Smooth muscle cell (in vitro differentiated cells): ENCODE data around the gene SSUH2. TPM values are rescaled to one million over a fixed set of nuclear protein-coding genes. Genes with fewer than 3 reads are reported as not detected.

Experiments used
- DNase-seq: peaks from one replicate; lab custom pipeline; 2025; ENCODE audit not compliant: unreplicated experiment; lab: John Stamatoyannopoulos, UW
- H2AFZ ChIP-seq: fragments of 200-600 bp; sonication (generic); 2 replicates; pipeline ENCODE4 v1.6.0; 2016; ENCODE audit warnings: antibody characterized with exemption, low read depth, mild to moderate bottlenecking
- H3F3A ChIP-seq: fragments of 200-600 bp; sonication (generic); 2 replicates; pipeline ENCODE4 v1.6.0; 2017; ENCODE audit warnings: antibody characterized with exemption, low read depth
- H3K27ac ChIP-seq: fragments of 200-600 bp; sonication (generic); 2 replicates; pipeline ENCODE4 v1.5.1; 2016; ENCODE audit warnings: low read depth, mild to moderate bottlenecking
- H3K27me3 ChIP-seq: fragments of 200-600 bp; sonication (generic); 2 replicates; pipeline ENCODE4 v1.6.1; 2016; ENCODE audit warnings: low read depth, mild to moderate bottlenecking
- H3K36me3 ChIP-seq: fragments of 200-600 bp; sonication (generic); 2 replicates; pipeline ENCODE4 v1.5.1; 2016; ENCODE audit warnings: low read depth
- H3K4me1 ChIP-seq: fragments of 200-600 bp; sonication (generic); 2 replicates; pipeline ENCODE4 v1.5.1; 2016; ENCODE audit warnings: low read depth
- H3K4me2 ChIP-seq: fragments of 200-600 bp; sonication (generic); 2 replicates; pipeline ENCODE4 v1.6.0; 2016; ENCODE audit warnings: mild to moderate bottlenecking
- H3K4me3 ChIP-seq: fragments of 200-600 bp; sonication (generic); 2 replicates; pipeline ENCODE4 v1.5.1; 2016; ENCODE audit warnings: mild to moderate bottlenecking
- H3K79me2 ChIP-seq: fragments of 200-600 bp; sonication (generic); 2 replicates; pipeline ENCODE4 v1.6.0; 2016; ENCODE audit warnings: low read depth, mild to moderate bottlenecking
- H3K9ac ChIP-seq: fragments of 200-600 bp; sonication (generic); 2 replicates; pipeline ENCODE4 v1.6.0; 2016; ENCODE audit warnings: low read depth
- H3K9me3 ChIP-seq: fragments of 200-600 bp; sonication (generic); replicated peaks from 2 replicates; pipeline ENCODE4 v1.5.1; 2016; ENCODE audit warnings: low read depth
- H4K20me1 ChIP-seq: fragments of 200-600 bp; sonication (generic); 2 replicates; pipeline ENCODE4 v1.6.0; 2016; ENCODE audit warnings: low read depth
- WGBS: methylation state at CpG from one replicate; pipeline ENCODE4 v1.1.7; 2016; ENCODE audit warnings: low lambda C conversion rate; 5-methylcytosine and 5-hydroxymethylcytosine counted together
- polyA plus RNA-seq: library from polyadenylated mRNA; unstranded; fragments of >200 nt; fragmentation: Nextera tagmentation; extraction: Ambion mirVana; gene quantifications from 2 replicates; pipeline ENCODE4 v1.2.1, GENCODE V29; 2016
- total RNA-seq: library from RNA; depleted of rRNA; stranded (reverse); fragments of >200 nt; gene quantifications from 2 replicates; pipeline ENCODE4 v1.2.3, GENCODE V29; 2014
- TF ChIP-seq, protein P1 (sequence below): fragments of 200-600 bp; sonication (generic); IDR thresholded peaks from 2 replicates; pipeline ENCODE4 v1.5.1; 2017; ENCODE audit warnings: borderline replicate concordance, mild to moderate bottlenecking, antibody characterized with exemption; ENCODE audit not compliant: insufficient read depth, poor library complexity, severe bottlenecking

Gene SSUH2
- total and polyA plus RNA-seq, 2 experiments from 2014 or later, result 0.09 TPM; not detected in 1

DNA sequence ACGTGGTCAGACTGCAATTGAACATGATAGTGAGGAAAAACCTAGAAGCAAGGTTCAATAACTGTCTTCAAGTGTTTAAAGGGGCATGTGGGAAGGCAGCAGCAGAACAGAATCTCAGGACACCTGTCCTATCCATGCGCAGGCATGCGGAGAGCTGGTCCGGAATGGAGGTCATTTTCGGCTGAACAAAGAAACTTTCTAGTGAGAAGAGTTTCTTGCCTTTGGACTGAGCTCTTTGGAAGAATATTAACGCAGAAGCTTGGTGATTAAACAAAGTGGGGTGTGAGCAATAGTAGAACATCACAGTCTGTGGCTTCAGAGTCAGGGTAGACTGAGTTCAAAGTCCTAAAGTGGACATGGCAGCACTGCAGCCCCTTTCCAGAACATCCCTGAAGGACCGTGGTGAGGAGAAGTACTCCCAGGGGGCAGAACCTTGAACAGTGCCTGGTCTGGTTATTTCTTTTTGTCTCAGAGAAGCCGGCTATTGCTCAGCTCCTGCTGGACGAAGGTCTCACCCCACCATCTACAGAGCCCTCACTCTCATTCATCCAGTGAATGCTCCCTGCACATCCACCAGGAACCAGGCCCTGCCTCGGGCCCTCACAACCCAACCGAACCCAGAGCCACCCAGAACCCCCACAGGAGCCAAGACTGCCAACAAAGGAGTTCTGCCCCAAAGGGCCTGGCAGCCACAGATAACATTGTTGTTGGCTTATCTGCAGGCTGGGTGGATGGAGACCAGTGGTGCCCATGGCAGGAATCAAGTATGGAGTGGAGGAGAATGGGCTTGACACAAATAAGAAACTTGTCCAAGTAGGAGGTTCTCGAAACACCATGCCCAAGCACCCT, 2.8 kb upstream of the SSUH2 start:
- DNase-seq, result no peak
- Histone ChIP-seq H3K9ac (no peak overlapping the region), H3F3A (no peaks in the 10 kb centered on the region), H3K4me1 (no peaks in the 10 kb centered on the region), H3K36me3 (no peaks in the 10 kb centered on the region), H2AFZ (no peak overlapping the region), H3K9me3 (no peaks in the 10 kb centered on the region), H3K4me3 (no peak overlapping the region), H4K20me1 (no peaks in the 10 kb centered on the region), H3K79me2 (no peaks in the 10 kb centered on the region), H3K4me2 (no peak overlapping the region), H3K27me3 (peaks cover 10% of the 10 kb centered on the region), H3K27ac (no peak overlapping the region)
- TF ChIP-seq, protein P1, sequence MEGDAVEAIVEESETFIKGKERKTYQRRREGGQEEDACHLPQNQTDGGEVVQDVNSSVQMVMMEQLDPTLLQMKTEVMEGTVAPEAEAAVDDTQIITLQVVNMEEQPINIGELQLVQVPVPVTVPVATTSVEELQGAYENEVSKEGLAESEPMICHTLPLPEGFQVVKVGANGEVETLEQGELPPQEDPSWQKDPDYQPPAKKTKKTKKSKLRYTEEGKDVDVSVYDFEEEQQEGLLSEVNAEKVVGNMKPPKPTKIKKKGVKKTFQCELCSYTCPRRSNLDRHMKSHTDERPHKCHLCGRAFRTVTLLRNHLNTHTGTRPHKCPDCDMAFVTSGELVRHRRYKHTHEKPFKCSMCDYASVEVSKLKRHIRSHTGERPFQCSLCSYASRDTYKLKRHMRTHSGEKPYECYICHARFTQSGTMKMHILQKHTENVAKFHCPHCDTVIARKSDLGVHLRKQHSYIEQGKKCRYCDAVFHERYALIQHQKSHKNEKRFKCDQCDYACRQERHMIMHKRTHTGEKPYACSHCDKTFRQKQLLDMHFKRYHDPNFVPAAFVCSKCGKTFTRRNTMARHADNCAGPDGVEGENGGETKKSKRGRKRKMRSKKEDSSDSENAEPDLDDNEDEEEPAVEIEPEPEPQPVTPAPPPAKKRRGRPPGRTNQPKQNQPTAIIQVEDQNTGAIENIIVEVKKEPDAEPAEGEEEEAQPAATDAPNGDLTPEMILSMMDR, result no peak
- WGBS, result 93% methylated on average over 12 of the region's 12 CpGs

GRCh38 chr3:8646313-8646938, 1.8 kb upstream of the SSUH2 start:
- H3K36me3 ChIP-seq, result no peaks in the 10 kb centered on the region
- TF ChIP-seq, protein P1, result no peak
- H3K9ac ChIP-seq, result no peak overlapping the region
- no peak overlapping the region for H2AFZ ChIP-seq
- H3K4me2 ChIP-seq, result no peak overlapping the region
- no peaks in the 10 kb centered on the region for H3F3A ChIP-seq
- H3K79me2 ChIP-seq, result no peaks in the 10 kb centered on the region
- H3K27ac ChIP-seq, result no peak overlapping the region
- H3K4me3 ChIP-seq, result no peak overlapping the region
- H3K9me3 ChIP-seq, result no peaks in the 10 kb centered on the region
- 85% methylated on average over 14 of the region's 14 CpGs for WGBS
- no peaks in the 10 kb centered on the region for H4K20me1 ChIP-seq
- H3K4me1 ChIP-seq, result no peaks in the 10 kb centered on the region
- no peak for DNase-seq
- H3K27me3 ChIP-seq, result peaks cover 10% of the 10 kb centered on the region

DNA sequence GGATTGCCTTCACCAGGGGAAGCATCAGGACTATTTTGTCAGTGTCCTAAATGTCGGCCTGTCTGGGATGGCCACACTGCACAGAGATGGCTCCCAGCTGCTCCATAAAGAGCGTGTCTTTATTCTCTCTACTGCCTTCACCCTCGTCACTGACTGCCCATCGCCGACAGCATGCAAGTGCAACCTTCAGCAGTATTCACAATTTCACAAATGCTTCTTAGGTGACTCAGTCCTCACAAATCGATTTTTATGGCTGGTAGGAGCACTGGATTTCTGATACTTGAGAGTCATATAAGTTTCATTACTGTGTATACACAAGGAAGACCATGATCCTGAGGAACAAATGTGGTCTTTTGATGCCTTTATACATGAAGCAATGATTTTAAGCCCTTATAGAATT, 1.1 kb upstream of the SSUH2 start:
- DNase-seq, result no peak
- Histone ChIP-seq H3K9ac (no peak overlapping the region), H3K9me3 (no peaks in the 10 kb centered on the region), H3K4me2 (no peak overlapping the region), H3K4me3 (no peak overlapping the region), H3K27me3 (peaks cover 10% of the 10 kb centered on the region), H3F3A (no peaks in the 10 kb centered on the region), H3K36me3 (no peaks in the 10 kb centered on the region), H3K4me1 (no peaks in the 10 kb centered on the region), H3K79me2 (no peaks in the 10 kb centered on the region), H3K27ac (no peak overlapping the region), H4K20me1 (no peaks in the 10 kb centered on the region), H2AFZ (no peak overlapping the region)
- WGBS, result 78% methylated on average over 6 of the region's 6 CpGs
- TF ChIP-seq, protein P1, result no peak
